Activated T-helper 1 cell treated with anti-CD3 and anti-CD28 coated beads, Interleukin-12 subunit alpha, Interleukin-12 subunit beta, Interleukin-2, Interleukin-4 antibody, amounts not matched to agents 30 ng/mL and 10 ng/mL and 1 ng/mL, durations not matched to agents 14 hours and 24 hours and 36 hours (primary cell): Measurements from ENCODE around the gene C6orf47. TPM values are rescaled to one million over a fixed set of nuclear protein-coding genes. Genes with fewer than 3 reads are reported as not detected.

Source experiments
- DNase-seq: peaks from one replicate; pipeline ENCODE4 v3.0.0; 2021; ENCODE audit warnings: low spot score
- H3K27ac Mint-ChIP-seq: one replicate; pipeline ENCODE4 v1.8.0; 2021; ENCODE audit warnings: mild to moderate bottlenecking, mixed read lengths
- H3K27me3 Mint-ChIP-seq: one replicate; pipeline ENCODE4 v1.8.0; 2022; ENCODE audit warnings: mild to moderate bottlenecking, moderate library complexity, mixed read lengths; ENCODE audit not compliant: insufficient read depth
- H3K36me3 Mint-ChIP-seq: one replicate; pipeline ENCODE4 v1.8.0; 2021; ENCODE audit warnings: low read depth, mixed read lengths
- H3K4me1 Mint-ChIP-seq: one replicate; pipeline ENCODE4 v1.8.0; 2021; ENCODE audit warnings: low read depth, mixed read lengths
- H3K4me3 Mint-ChIP-seq: one replicate; pipeline ENCODE4 v1.8.0; 2021; ENCODE audit warnings: mild to moderate bottlenecking, moderate library complexity, mixed read lengths
- H3K9me3 Mint-ChIP-seq: one replicate; pipeline ENCODE4 v1.8.0; 2021; ENCODE audit warnings: mixed read lengths
- intact Hi-C: fragments of 100-400 bp; cut with micrococcal nuclease; formaldehyde crosslinking; loops from one replicate; pipeline ENCODE4 v1.15.1; 2024
- total RNA-seq: library from RNA; stranded (reverse); gene quantifications from 2 replicates; pipeline ENCODE4 v1.2.3, GENCODE V29; 2022

Gene C6orf47
- total RNA-seq, 1 donor from 2014 or later = 18.1 TPM

GRCh38 chr6:31693535-31693934, 33.0 kb upstream of the C6orf47 start:
- no peak for DNase-seq
- intact Hi-C loops = no loop called here
- Mint-ChIP-seq H3K4me3 (no peak overlapping the region), H3K36me3 (peaks cover 34% of the 10 kb centered on the region), H3K9me3 (no peaks in the 10 kb centered on the region), H3K27me3 (no peaks in the 10 kb centered on the region), H3K4me1 (peaks cover 22% of the 10 kb centered on the region), H3K27ac (no peak overlapping the region)

GRCh38 chr6:31692886-31693285, 32.3 kb upstream of the C6orf47 start:
- intact Hi-C loops = no loop called here
- H3K4me3 Mint-ChIP-seq = no peak overlapping the region
- DNase-seq = no peak
- H3K4me1 Mint-ChIP-seq = peaks cover 18% of the 10 kb centered on the region
- H3K27me3 Mint-ChIP-seq = no peaks in the 10 kb centered on the region
- no peak overlapping the region for H3K27ac Mint-ChIP-seq
- peaks cover 35% of the 10 kb centered on the region for H3K36me3 Mint-ChIP-seq
- no peaks in the 10 kb centered on the region for H3K9me3 Mint-ChIP-seq

GRCh38 chr6:31692353-31692752, 31.8 kb upstream of the C6orf47 start:
- H3K4me1 Mint-ChIP-seq = peaks cover 13% of the 10 kb centered on the region
- H3K36me3 Mint-ChIP-seq = peaks cover 35% of the 10 kb centered on the region
- intact Hi-C loops = no loop called here
- H3K9me3 Mint-ChIP-seq = no peaks in the 10 kb centered on the region
- H3K27ac Mint-ChIP-seq = no peak overlapping the region
- no peak overlapping the region for H3K4me3 Mint-ChIP-seq
- no peak for DNase-seq
- no peaks in the 10 kb centered on the region for H3K27me3 Mint-ChIP-seq

- Mint-ChIP-seq H3K36me3 (peaks cover 32% of the 10 kb centered on the region), H3K27ac (no peak overlapping the region), H3K27me3 (no peaks in the 10 kb centered on the region), H3K4me3 (no peak overlapping the region), H3K9me3 (no peaks in the 10 kb centered on the region), H3K4me1 (peaks cover 10% of the 10 kb centered on the region)
- intact Hi-C loops = no loop called here
- no peak for DNase-seq
Observed at GRCh38 chr6:31691564-31692108, 31.1 kb upstream of the C6orf47 start.

DNA sequence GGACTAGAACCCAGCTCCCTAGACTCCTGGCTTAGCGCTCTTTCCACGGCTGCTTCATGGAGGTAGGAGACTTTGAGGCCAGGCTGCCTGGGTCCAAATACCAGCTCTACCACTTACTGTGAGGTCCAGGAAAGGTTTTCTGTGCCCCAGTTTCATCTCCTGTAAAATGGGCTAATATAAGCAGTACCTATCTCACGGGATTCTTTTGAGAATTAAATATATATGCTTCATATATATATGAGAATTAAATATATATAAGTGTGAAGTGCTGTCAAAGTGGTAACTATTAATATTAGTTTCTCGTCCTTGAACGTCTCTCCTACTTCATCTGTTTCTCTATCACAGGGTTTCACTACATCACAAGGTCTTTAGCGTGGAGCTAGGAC, 30.5 kb upstream of the C6orf47 start:
- H3K9me3 Mint-ChIP-seq = no peaks in the 10 kb centered on the region
- H3K36me3 Mint-ChIP-seq = peaks cover 36% of the 10 kb centered on the region
- H3K27ac Mint-ChIP-seq = no peak overlapping the region
- no peaks in the 10 kb centered on the region for H3K27me3 Mint-ChIP-seq
- no peak overlapping the region for H3K4me3 Mint-ChIP-seq
- intact Hi-C loops = no loop called here
- peaks cover 10% of the 10 kb centered on the region for H3K4me1 Mint-ChIP-seq
- DNase-seq = no peak

DNA sequence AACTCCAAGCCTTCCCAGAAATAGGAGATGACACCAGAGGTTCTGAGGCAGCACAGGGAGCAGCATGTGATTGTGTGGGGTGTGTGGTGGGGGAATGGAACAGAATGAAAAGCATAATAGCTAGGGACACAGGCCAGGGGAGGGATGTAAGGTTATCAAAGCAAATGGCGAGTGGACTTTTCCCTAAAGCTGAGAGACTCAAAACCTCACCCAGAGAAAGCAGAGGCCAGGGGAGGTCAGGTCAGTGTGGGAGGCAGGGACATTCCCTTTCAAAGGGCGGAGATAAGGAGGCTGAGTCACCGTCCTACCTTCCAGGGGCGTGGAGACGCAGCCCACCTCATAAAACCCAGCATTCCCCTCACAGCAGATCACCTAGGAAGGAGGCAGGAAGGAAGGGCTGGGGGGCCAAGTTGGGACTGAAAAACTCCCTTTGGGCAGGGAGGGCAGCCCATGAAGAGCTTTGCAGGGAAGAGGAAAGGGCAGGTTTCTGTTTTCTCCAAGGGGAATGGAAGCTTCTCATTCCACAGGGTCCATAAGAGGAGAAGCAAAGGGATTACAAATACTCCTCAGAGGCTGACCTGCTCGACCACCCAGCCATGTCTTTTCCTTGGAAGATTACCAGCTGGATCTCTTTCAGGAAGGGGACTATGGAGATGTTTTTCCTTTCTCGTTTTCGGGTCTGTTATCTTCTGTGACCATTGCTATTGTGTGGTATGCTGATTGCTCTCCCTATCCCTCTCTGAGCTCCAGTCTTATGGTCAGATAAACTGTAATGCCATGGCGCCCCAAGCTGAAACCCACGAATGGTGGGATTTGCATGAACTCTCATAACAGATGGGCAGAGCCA, 29.9 kb upstream of the C6orf47 start:
- Mint-ChIP-seq H3K4me1 (peaks cover 10% of the 10 kb centered on the region), H3K27ac (no peak overlapping the region), H3K36me3 (peaks cover 36% of the 10 kb centered on the region), H3K4me3 (no peak overlapping the region), H3K27me3 (no peaks in the 10 kb centered on the region), H3K9me3 (no peaks in the 10 kb centered on the region)
- no peak for DNase-seq
- intact Hi-C loops = no loop called here

DNA sequence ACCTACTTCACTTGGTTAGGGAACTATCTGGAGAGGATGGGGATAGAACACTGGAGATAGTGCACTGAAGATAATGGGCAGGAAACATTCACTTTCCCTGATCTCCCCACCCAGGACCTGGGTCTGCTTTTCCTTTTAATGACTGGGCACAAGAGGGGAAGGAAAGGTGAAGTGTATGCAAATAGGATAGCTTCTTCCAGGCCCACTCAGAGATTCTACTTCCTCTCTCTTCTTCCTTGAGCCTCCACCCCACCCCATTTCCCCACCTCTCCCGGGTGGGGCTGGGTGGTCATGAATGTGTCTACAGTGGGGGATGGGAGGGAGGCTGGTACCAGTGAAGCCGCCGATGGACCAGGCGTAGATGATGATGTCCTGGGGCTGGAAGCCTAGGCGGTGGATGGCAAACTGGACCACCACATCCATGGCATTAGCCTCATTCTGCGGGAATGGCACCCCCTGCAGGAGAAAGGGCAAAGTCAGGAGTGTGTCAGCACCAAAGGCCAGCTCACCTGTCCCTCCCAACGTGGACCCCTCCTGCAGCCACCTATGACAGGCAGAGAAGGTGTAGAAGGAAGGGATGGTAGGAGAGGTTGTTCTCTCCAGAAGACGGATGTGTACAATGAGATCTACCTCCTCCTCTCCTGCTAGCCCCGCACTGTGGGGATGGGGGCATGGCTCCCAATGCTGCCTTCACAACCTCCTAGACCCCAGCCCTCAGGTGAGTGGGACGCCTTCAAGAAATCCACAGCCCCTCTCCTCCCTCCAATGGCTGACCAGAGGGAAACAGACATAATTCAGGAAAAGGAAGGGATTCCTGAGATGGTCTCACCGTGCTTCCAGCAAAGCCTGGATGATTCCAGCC, 28.9 kb upstream of the C6orf47 start:
- Mint-ChIP-seq H3K27ac (no peak overlapping the region), H3K9me3 (no peaks in the 10 kb centered on the region), H3K36me3 (peaks cover 34% of the 10 kb centered on the region), H3K27me3 (no peaks in the 10 kb centered on the region), H3K4me1 (peaks cover 10% of the 10 kb centered on the region), H3K4me3 (no peak overlapping the region)
- intact Hi-C loops = no loop called here
- DNase-seq = no peak

- H3K27ac Mint-ChIP-seq = no peak overlapping the region
- intact Hi-C loops = no loop called here
- H3K4me1 Mint-ChIP-seq = peaks cover 10% of the 10 kb centered on the region
- no peak for DNase-seq
- H3K36me3 Mint-ChIP-seq = peaks cover 34% of the 10 kb centered on the region
- H3K9me3 Mint-ChIP-seq = no peaks in the 10 kb centered on the region
- H3K27me3 Mint-ChIP-seq = no peaks in the 10 kb centered on the region
- H3K4me3 Mint-ChIP-seq = no peak overlapping the region
Observed at GRCh38 chr6:31687860-31688693, 27.5 kb upstream of the C6orf47 start.

DNA sequence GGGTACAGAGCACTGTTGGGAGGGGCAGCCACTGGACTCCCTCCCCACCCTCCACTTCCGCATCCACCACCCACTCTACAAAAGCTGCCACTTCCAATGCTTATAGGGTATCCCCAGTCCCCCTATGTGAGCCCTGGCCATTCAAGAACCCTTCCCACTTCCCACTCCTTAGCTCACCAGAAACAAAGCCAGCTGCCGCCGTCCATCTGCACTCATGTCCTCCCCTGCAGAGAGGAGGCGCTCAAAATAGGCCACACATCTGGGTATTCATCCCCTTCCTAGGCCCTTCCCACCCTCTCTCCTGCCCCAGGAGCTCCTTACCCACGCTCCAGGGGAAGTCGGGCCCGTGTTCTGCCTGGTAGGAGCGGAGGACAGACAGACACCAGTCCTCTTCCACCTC, 26.7 kb upstream of the C6orf47 start:
- H3K4me1 Mint-ChIP-seq = peaks cover 10% of the 10 kb centered on the region

DNA sequence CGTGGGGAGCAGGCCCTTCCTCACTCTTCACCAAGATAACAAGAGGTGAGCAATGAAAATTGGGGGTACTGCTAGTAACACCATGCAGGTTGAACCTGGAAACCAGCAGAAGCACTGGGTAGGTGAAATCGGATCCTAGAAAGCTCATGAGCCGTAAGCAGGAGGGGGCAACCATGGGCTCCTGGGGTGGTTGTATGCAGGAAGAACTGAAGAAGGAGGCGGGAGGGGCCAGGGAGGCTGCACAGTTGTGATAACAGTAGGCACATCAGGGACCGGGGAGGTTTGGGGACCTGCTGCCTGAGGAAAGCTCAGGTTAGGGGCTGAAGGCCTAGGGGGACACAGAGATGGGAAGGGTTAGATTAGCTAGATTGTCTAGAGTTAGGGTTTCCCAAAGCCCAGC, 25.9 kb upstream of the C6orf47 start:
- DNase-seq = no peak
- intact Hi-C loops = no loop called here
- H3K9me3 Mint-ChIP-seq = no peaks in the 10 kb centered on the region
- H3K27ac Mint-ChIP-seq = no peak overlapping the region
- no peak overlapping the region for H3K4me3 Mint-ChIP-seq
- peaks cover 28% of the 10 kb centered on the region for H3K36me3 Mint-ChIP-seq
- H3K27me3 Mint-ChIP-seq = no peaks in the 10 kb centered on the region
- H3K4me1 Mint-ChIP-seq = peaks cover 13% of the 10 kb centered on the region

More for the DNA sequence above, 26.7 kb upstream of the C6orf47 start:
- Mint-ChIP-seq H3K27me3 (no peaks in the 10 kb centered on the region), H3K9me3 (no peaks in the 10 kb centered on the region), H3K4me3 (no peak overlapping the region), H3K27ac (no peak overlapping the region), H3K36me3 (peaks cover 29% of the 10 kb centered on the region)
- no peak for DNase-seq
- intact Hi-C loops = no loop called here

DNA sequence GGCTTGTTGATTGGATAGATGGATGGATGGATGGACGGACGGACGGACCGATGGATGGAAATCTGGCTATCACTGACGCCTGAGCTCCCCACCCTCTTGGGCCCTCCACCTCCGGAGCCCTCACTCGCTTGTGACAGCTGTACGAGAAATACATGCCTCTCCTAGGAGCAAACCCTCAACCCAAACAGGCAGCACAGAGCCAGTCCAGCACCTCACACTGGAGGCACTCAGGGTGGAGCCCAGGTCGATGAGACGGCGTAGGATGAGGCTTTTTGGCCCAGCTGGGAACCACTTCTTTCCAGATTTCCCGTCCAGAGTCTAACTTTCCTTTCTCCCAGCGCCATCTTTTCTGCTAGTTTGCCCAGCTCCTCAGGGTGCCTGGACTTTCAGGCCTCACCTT, 23.0 kb upstream of the C6orf47 start:
- Mint-ChIP-seq H3K27ac (no peak overlapping the region), H3K4me3 (no peak overlapping the region), H3K36me3 (peaks cover 19% of the 10 kb centered on the region), H3K27me3 (no peaks in the 10 kb centered on the region), H3K9me3 (no peaks in the 10 kb centered on the region), H3K4me1 (peaks cover 24% of the 10 kb centered on the region)
- intact Hi-C loops = no loop called here
- DNase-seq = no peak

GRCh38 chr6:31681135-31681671, 20.6 kb upstream of the C6orf47 start:
- Mint-ChIP-seq H3K36me3 (peaks cover 11% of the 10 kb centered on the region), H3K27me3 (no peaks in the 10 kb centered on the region), H3K9me3 (no peaks in the 10 kb centered on the region), H3K4me3 (peak overlapping the region; percentile 80), H3K27ac (peak overlapping the region; percentile 54), H3K4me1 (peaks cover 24% of the 10 kb centered on the region)
- peak; percentile 20 for DNase-seq
- intact Hi-C loops = no loop called here
